HFFc6 (cell line): ENCODE results near the gene SLC29A3. TPM values are rescaled to one million over a fixed set of nuclear protein-coding genes. Genes with fewer than 3 reads are reported as not detected.

Experiments
- DNase-seq: peaks from one replicate; pipeline ENCODE4 v3.0.0-alpha.2; 2018
- H3K27ac Mint-ChIP-seq: 2 replicates; pipeline ENCODE4 v1.8.0; 2020; ENCODE audit warnings: mild to moderate bottlenecking, mixed read lengths
- H3K27me3 Mint-ChIP-seq: 2 replicates; pipeline ENCODE4 v1.8.0; 2021; ENCODE audit warnings: mild to moderate bottlenecking, moderate library complexity, mixed read lengths; ENCODE audit not compliant: insufficient read depth
- H3K36me3 Mint-ChIP-seq: 2 replicates; pipeline ENCODE4 v1.8.0; 2021; ENCODE audit warnings: low read depth, mixed read lengths
- H3K4me1 Mint-ChIP-seq: 2 replicates; pipeline ENCODE4 v1.8.0; 2020; ENCODE audit warnings: low read depth, mixed read lengths
- H3K4me3 Mint-ChIP-seq: 2 replicates; pipeline ENCODE4 v1.8.0; 2020; ENCODE audit warnings: mild to moderate bottlenecking, moderate library complexity, mixed read lengths
- H3K9me3 Mint-ChIP-seq: 2 replicates; pipeline ENCODE4 v1.8.0; 2020; ENCODE audit warnings: mild to moderate bottlenecking, mixed read lengths
- total RNA-seq, 6 experiments: library from RNA; stranded (reverse); fragmentation: NEBNext Ultra II Directional; extraction: Animal tissue kit (Norgen Biotek cat#: 25700); gene quantifications; 2 replicates in 1 of 6; 3 replicates in 5 of 6; pipeline ENCODE4 v1.2.3, GENCODE V29; 2021
- TF ChIP-seq, protein P1 (sequence below): fragments of 200-600 bp; sonication (generic); IDR thresholded peaks from 2 replicates; pipeline ENCODE4 v1.5.0; 2021; ENCODE audit warnings: antibody characterized with exemption, mild to moderate bottlenecking

SLC29A3 gene
- total RNA-seq, 6 experiments from 2014 or later, result 2.1 to 4.4 (median 2.7) TPM

DNA sequence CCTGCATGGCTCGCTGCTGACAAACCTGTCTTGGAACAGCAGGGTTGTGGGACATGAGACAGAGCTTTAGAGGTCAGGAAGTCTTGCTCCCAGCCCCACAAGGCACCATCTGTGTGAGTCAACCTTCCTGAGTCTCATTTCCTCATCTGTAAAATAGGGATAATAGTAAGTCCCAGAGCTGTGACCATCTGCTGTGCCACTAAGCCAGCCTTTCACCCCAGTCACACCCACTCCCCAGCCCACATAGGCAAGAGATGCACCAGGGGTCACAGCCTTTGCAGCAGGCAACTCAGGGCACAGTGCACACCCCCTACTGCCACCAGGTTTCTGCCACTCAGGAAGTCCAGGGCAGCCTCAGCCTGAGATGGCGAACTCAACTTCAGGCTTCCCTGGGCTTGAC, 48.2 kb downstream of the SLC29A3 start:
- TF ChIP-seq, protein P1, sequence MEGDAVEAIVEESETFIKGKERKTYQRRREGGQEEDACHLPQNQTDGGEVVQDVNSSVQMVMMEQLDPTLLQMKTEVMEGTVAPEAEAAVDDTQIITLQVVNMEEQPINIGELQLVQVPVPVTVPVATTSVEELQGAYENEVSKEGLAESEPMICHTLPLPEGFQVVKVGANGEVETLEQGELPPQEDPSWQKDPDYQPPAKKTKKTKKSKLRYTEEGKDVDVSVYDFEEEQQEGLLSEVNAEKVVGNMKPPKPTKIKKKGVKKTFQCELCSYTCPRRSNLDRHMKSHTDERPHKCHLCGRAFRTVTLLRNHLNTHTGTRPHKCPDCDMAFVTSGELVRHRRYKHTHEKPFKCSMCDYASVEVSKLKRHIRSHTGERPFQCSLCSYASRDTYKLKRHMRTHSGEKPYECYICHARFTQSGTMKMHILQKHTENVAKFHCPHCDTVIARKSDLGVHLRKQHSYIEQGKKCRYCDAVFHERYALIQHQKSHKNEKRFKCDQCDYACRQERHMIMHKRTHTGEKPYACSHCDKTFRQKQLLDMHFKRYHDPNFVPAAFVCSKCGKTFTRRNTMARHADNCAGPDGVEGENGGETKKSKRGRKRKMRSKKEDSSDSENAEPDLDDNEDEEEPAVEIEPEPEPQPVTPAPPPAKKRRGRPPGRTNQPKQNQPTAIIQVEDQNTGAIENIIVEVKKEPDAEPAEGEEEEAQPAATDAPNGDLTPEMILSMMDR, result no peak
- H3K27me3 Mint-ChIP-seq, result peaks cover 18% of the 10 kb centered on the region
- H3K4me3 Mint-ChIP-seq, result no peak overlapping the region
- H3K27ac Mint-ChIP-seq, result no peak overlapping the region
- DNase-seq, result no peak
- no peaks in the 10 kb centered on the region for H3K36me3 Mint-ChIP-seq
- no peaks in the 10 kb centered on the region for H3K9me3 Mint-ChIP-seq
- H3K4me1 Mint-ChIP-seq, result peaks cover 31% of the 10 kb centered on the region

DNA sequence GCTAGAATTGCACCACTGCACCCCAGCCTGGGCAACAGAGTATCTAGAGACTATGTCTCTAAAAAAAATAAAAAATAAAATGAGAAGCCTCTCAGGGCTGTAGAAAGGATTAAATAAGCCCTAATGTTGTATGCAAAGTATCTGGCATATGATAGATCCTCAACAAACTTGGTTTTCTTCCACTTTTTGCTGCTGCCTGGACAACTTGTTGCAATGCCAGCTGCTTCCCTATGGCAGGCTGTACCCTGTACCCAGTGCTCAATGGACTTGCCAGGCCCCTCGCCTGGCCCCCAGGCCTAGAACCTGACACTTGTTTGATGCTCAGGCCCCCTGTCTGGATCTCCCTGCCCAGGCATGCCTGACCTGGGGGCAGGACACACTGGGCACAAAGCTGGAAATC, 49.1 kb downstream of the SLC29A3 start:
- TF ChIP-seq, protein P1, result no peak
- Mint-ChIP-seq H3K27me3 (peaks cover 19% of the 10 kb centered on the region), H3K9me3 (no peaks in the 10 kb centered on the region), H3K27ac (no peak overlapping the region), H3K4me3 (no peak overlapping the region), H3K4me1 (peaks cover 31% of the 10 kb centered on the region), H3K36me3 (no peaks in the 10 kb centered on the region)
- DNase-seq, result no peak

DNA sequence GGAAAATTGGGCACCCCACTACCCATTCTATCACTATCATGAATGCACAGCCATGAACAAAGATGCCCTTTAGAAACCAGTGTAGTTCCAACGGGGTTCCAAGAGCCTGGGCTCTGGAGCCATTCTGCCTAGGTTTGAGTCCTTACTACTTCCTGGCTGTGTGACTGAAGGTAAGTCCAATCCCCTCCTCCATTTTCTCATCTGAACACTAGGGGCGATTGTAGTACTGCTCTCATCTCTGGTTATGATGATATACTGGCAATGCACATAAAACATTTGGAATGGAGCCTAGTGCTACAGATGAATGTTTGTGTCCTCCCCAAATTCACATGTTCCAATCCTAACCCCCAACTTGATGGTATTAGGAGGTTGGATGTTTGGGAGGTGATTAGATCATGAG, 49.6 kb downstream of the SLC29A3 start:
- TF ChIP-seq, protein P1, result 0 out of 2 replicates have a peak, but pooled peaks have one; percentile 10
- Mint-ChIP-seq H3K27me3 (peaks cover 19% of the 10 kb centered on the region), H3K4me1 (peaks cover 31% of the 10 kb centered on the region), H3K36me3 (no peaks in the 10 kb centered on the region), H3K4me3 (no peak overlapping the region), H3K27ac (no peak overlapping the region), H3K9me3 (no peaks in the 10 kb centered on the region)
- no peak for DNase-seq

DNA sequence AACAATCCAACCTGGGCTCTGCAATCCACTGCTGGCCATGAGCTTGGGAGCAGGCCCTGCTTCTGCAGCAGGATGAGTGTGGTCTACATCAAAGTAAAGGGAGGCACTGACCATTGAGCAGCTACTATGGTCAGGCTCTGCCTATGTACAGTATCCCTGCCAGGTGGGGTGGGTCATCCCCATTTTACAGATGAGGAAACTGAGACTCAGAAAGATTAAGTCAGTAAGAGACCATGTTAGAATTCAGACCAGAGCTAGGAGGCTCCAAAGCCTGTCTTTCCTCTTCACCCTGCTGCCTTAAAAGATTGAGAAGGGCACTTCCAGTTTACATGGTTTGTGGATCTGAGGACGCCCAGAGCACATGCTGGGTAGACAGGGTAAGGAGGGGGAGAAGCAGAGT, 50.5 kb downstream of the SLC29A3 start:
- TF ChIP-seq, protein P1, result no peak
- Mint-ChIP-seq H3K36me3 (no peaks in the 10 kb centered on the region), H3K9me3 (no peaks in the 10 kb centered on the region), H3K4me3 (no peak overlapping the region), H3K4me1 (peaks cover 21% of the 10 kb centered on the region), H3K27me3 (peaks cover 17% of the 10 kb centered on the region), H3K27ac (no peak overlapping the region)
- no peak for DNase-seq

DNA sequence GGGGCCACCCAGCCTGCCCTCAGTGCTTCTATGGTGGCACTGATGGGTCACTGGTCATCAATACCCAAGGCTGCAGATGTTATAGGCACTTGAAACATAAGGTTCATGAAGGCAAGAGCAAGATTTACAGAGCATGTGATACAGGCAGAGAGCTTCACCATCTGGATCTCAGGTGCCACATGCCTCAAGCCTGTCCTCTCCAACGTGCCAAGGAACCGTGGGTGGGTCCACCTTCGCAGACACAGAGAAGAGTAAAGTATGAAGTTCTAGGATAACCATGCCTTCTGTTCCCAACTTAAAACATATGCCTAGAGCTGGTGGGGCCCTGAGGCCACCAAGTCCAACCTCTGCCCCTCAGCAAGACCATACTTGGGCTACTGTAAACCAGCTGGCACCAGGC, 51.0 kb downstream of the SLC29A3 start:
- peaks cover 21% of the 10 kb centered on the region for H3K27me3 Mint-ChIP-seq
- no peak overlapping the region for H3K27ac Mint-ChIP-seq
- H3K36me3 Mint-ChIP-seq, result no peaks in the 10 kb centered on the region
- DNase-seq, result no peak
- no peaks in the 10 kb centered on the region for H3K9me3 Mint-ChIP-seq
- peaks cover 17% of the 10 kb centered on the region for H3K4me1 Mint-ChIP-seq
- H3K4me3 Mint-ChIP-seq, result no peak overlapping the region
- TF ChIP-seq, protein P1, result no peak

DNA sequence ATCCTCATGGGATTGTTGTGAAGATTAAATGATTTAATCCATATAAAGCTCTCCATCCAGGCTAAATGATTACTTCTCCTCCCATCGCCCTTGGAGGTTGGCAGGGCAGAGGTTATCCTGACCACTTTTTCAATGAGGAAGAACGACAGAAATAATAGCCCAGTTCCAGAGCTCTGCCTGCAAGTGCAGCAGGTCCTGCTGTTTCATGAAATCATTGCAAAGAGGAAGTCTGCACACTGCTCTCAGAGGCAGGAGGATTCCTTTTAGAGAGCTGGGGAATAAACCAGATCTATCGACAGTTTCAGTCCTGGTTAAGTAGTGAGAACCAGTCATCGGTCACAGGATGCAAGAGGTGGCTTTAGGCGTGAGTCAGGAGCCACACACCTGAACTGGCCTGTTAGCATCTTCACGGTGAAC, 52.7 kb downstream of the SLC29A3 start:
- no peak for DNase-seq
- Mint-ChIP-seq H3K27ac (no peak overlapping the region), H3K36me3 (no peaks in the 10 kb centered on the region), H3K27me3 (peaks cover 25% of the 10 kb centered on the region), H3K4me3 (no peak overlapping the region), H3K4me1 (peaks cover 8% of the 10 kb centered on the region), H3K9me3 (no peaks in the 10 kb centered on the region)
- TF ChIP-seq, protein P1, result no peak
